Ecto neural progenitor cell (in vitro differentiated cells): Measurements from ENCODE around the gene ZFYVE26.
"Not testable (repeated sequence)": the region's sequence is repeated elsewhere in the genome, so short reads cannot be mapped to it uniquely, and the experiment has no call there.

Source experiments
- DNase-seq: peaks from one replicate; pipeline ENCODE4 v3.0.0-alpha.2; 2018; ENCODE audit warnings: low spot score

The ZFYVE26 gene

GRCh38 chr14:67749341-67750084, 66.9 kb downstream of the ZFYVE26 start:
- no peak for DNase-seq

- no peak for DNase-seq
Measured at GRCh38 chr14:67748312-67748711, 68.1 kb downstream of the ZFYVE26 start.

- no peak for DNase-seq
Measured at GRCh38 chr14:67746927-67747326, 69.5 kb downstream of the ZFYVE26 start.

DNA sequence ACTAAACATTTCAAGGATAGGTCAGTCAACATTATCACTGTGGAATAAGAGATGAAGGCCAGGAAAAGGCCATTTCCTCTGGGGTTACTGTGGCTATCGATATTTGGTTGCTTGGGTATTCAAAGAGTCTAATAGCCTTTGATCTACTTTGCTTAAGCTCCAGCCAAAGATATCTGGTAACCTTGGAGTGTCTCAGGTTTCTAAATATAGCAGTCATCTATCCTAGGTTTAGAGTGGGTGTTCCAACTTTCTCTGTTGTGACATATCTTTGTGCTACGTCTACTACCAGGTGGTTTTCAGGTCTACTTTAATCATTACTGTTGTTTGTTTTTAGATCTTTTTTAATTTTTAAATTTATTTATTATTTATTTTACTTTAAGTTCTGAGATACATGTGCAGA, 72.3 kb downstream of the ZFYVE26 start:
- DNase-seq = no peak

- DNase-seq = no peak
Measured at GRCh38 chr14:67738740-67739504, 77.5 kb downstream of the ZFYVE26 start.

DNA sequence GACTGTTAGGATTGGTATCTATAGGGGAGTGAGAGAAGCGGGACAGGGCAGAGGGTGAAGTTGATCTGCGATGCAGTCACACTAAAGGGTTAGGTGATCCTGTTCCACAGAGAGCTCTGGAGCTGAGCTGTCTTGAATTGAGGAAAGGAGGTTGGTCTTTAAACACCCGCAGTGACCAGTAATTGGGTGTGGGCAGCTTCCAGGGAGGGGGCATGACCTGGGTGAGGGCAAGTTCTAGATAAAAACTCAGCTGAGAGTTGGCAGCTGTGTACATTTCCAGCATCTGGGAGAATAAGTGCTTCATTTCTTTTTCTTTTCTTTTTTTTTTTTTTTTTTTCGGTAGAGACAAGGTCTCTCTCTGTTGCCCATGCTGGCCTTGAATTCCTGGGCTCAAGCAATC, 79.6 kb downstream of the ZFYVE26 start:
- DNase-seq = no peak

DNA sequence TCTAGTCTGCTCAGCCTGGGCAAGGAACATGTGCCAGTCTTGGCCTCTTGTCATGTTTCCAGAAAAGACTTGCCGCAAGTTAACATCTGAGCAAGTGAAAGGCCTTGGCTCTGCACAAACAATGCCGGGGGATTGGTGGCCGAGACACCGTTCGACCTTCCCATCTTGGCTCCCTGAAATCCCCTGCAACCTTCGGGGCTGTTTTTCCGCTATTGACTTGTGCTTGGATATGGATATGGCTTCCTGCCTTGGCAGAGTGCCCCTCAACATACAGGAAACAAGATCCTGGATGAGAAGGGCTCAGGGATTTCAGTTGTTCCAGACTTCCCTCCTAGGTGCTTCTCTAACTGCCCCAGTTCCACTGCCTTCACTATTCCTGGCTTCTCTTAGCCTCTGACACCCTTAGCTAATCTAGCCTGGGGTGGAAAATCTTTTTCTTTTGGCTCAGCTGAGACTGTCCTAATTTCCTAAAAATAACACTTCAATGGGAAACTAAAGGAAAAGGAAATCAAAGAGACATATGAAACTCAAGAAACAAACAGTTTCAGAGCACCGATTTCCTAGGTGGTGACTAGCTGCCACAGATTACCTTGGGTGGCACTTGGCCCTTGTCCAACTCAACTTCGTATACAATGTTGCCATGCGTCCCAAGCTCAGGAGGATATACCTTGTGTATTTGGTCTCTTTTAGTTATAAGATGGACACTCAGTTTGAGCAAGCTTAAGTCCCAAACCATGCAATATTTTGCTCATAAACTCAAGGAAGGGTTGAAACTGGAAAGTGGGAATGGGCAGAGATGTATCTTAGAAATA, 80.8 kb downstream of the ZFYVE26 start:
- DNase-seq = no peak

GRCh38 chr14:67734675-67735074, 81.7 kb downstream of the ZFYVE26 start:
- DNase-seq = no peak

DNA sequence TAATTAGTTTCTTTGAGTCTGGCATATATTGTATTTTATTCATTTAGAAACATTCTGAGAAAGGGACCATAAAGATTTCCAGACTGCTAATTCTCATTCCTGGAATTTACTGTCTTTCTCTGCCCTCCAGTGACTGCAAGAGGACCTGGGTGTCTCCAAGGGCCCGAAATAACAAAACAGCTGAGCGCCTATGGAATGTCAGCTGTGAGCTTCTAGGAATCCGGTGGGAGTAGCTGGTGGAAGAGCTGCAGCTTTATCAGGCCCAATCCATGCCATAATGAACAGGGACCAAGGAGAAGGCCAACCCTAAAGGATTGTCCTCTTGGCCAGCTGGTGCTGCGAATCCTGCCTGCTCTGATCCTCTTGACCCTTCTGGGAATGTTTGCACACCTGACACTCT, 82.8 kb downstream of the ZFYVE26 start:
- DNase-seq = no peak

DNA sequence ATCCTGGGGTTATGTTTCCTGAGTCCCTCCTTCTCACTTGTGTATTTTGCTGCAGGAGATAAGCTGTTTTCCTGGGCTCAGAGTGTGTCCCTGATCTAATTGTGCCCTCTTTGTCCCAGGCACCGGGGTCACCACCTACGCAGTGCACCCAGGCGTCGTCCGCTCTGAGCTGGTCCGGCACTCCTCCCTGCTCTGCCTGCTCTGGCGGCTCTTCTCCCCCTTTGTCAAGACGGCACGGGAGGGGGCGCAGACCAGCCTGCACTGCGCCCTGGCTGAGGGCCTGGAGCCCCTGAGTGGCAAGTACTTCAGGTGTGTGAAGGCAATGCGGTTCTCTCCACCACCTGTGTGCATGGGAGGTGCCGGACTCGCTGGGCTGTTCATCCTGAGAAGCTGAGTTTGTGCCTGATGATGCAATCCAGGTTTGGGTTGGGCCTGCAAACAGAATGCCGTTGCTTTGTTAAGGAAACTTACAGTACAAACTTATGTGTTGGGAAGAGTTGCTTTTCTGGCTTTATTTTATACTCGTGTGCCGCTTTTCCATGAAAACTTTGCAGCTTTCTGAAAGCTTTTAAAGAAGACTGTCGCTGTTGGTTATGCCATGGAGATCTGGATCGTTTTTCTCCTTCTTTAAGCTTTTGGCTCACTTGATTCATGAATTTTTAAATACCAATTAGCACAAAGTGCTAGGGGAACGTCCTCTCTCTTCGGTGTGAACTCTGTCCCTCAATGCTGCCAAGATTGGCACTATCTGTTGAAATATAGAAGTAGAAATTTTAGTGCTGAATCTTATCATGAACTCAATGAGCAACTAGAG, 87.1 kb downstream of the ZFYVE26 start:
- DNase-seq = peak; percentile 63

- no peak for DNase-seq
Measured at GRCh38 chr14:67728258-67728657, 88.1 kb downstream of the ZFYVE26 start.

GRCh38 chr14:67727361-67727760, 89.0 kb downstream of the ZFYVE26 start:
- no peak for DNase-seq

- DNase-seq = no peak
Measured at GRCh38 chr14:67725171-67725570, 91.2 kb downstream of the ZFYVE26 start.

GRCh38 chr14:67722293-67722692, 94.1 kb downstream of the ZFYVE26 start:
- DNase-seq = peak; percentile 55

- no peak for DNase-seq
Measured at GRCh38 chr14:67721875-67722274, 94.5 kb downstream of the ZFYVE26 start.

- DNase-seq = no peak
Measured at GRCh38 chr14:67719866-67720265, 96.5 kb downstream of the ZFYVE26 start.

GRCh38 chr14:67719385-67719784, 97.0 kb downstream of the ZFYVE26 start:
- DNase-seq = not testable (repeated sequence)

DNA sequence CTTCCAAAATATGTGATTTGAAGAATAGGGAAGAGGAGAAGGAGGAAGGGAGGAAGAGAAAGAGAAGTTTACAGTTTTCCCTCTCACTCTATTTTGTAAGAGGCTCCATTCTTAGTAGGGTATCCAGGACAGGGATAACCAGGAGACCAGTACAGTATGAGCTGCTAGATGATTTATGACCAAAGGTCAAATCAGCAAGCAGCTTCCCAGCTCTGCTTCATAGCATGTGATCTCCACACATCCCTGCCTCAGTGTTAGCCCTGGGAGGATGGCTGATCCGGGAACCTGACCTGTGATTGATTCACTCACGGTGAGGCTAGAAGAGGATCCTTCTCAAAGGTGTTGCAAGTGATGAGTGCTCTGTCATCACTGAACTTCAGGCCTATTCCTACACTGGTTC, 98.1 kb downstream of the ZFYVE26 start:
- DNase-seq = no peak

DNA sequence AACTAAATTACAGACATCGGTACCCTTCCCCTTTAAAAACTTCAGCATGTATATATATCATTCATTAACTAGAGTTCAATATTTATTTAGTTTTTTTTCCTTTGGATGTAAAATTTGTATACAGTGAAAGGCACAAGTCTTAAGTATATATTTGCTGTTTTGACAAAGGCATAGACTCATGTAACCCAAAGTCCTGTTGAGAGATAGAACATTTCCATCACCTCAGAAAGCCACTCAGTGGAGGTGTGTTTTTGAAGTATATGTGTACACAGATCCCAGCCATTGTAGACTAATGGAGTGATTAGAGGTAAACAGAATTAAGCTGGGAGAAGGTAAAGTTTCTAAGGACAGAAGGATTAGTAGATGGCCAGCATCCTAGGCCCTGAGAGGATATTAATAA, 99.3 kb downstream of the ZFYVE26 start:
- DNase-seq = no peak

GRCh38 chr14:67710209-67710608, 106.2 kb downstream of the ZFYVE26 start:
- DNase-seq = no peak

DNA sequence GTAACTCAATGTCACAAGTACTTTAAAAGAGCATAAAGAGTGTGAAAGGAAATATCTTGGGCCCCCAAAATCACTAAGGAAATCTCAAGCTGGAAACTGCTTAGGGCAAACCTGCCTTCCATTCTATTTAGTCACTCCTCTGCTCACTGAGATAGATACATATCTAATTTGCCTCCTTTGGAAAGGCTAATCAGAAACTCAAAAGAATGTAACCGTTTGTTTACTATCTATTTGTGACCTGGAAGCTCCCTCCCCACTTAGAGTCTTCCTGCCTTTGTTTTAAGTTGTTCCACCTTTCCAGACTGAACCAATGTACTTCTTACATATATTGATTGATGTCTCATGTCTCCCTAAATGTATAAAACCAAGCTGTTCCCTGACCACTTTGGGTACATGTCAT, 106.6 kb downstream of the ZFYVE26 start:
- not testable (repeated sequence) for DNase-seq

- not testable (repeated sequence) for DNase-seq
Measured at GRCh38 chr14:67709346-67709745, 107.0 kb downstream of the ZFYVE26 start.
